Neuronal stem cell (in vitro differentiated cells): ENCODE measurements around the gene UBE2J2.

ENCODE experiments used
- DNase-seq: peaks from one replicate; pipeline ENCODE4 v3.0.0-alpha.2; 2013; ENCODE audit warnings: low spot score
- H2AFZ ChIP-seq: one replicate; pipeline ENCODE4 v1.6.1; 2013; ENCODE audit warnings: mild to moderate bottlenecking, low read length, inconsistent platforms
- H2AK5ac ChIP-seq: 2 replicates; pipeline ENCODE4 v1.6.1; 2013; ENCODE audit warnings: low read depth, mild to moderate bottlenecking, inconsistent platforms, low read length, moderate library complexity, mixed read lengths
- H2BK120ac ChIP-seq: 2 replicates; pipeline ENCODE4 v1.6.1; 2013; ENCODE audit warnings: low read depth, mild to moderate bottlenecking, inconsistent platforms, low read length, moderate library complexity, mixed read lengths
- H2BK12ac ChIP-seq: one replicate; pipeline ENCODE4 v1.6.1; 2013; ENCODE audit warnings: low read length, inconsistent platforms
- H2BK15ac ChIP-seq: 2 replicates; pipeline ENCODE4 v1.6.1; 2013; ENCODE audit warnings: mild to moderate bottlenecking, low read length, inconsistent platforms, mixed read lengths
- H2BK5ac ChIP-seq: one replicate; pipeline ENCODE4 v1.6.1; 2013; ENCODE audit warnings: inconsistent platforms, mild to moderate bottlenecking, low read length, moderate library complexity
- H3K14ac ChIP-seq: one replicate; pipeline ENCODE4 v1.6.1; 2013; ENCODE audit warnings: low read length, inconsistent platforms
- H3K18ac ChIP-seq: 2 replicates; pipeline ENCODE4 v1.6.1; 2013; ENCODE audit warnings: low read length, inconsistent platforms
- H3K23ac ChIP-seq: 2 replicates; pipeline ENCODE4 v1.6.1; 2013; ENCODE audit warnings: low read depth, mild to moderate bottlenecking, mixed read lengths, low read length, inconsistent platforms; ENCODE audit not compliant: poor library complexity
- H3K27ac ChIP-seq: replicated peaks from 3 replicates; pipeline ENCODE4 v1.5.1; 2013; ENCODE audit warnings: low read length, inconsistent platforms
- H3K27me3 ChIP-seq, 3 experiments: 2 replicates each; pipeline ENCODE4 v1.6.1; 2013; ENCODE audit warnings: low read length in 3 of 3, mild to moderate bottlenecking in 2 of 3, inconsistent platforms in 1 of 3, low read depth in 1 of 3, mixed read lengths in 1 of 3, moderate library complexity in 1 of 3; ENCODE audit not compliant: control insufficient read depth in 3 of 3, insufficient read depth in 3 of 3
- H3K36me3 ChIP-seq, 2 donors: replicated peaks in 1 of 2; 2 replicates each; pipeline ENCODE4 v1.6.1; 2013; ENCODE audit warnings: low read length in 2 of 2; ENCODE audit not compliant: control insufficient read depth in 2 of 2, insufficient read depth in 2 of 2
- H3K4ac ChIP-seq: 2 replicates; pipeline ENCODE4 v1.6.1; 2013; ENCODE audit warnings: inconsistent platforms, mild to moderate bottlenecking, low read length, moderate library complexity
- H3K4me1 ChIP-seq, 2 donors: 1 replicate in 1 of 2; 2 replicates in 1 of 2; pipeline ENCODE4 v1.6.1; 2013; ENCODE audit warnings: low read length in 2 of 2, low read depth in 1 of 2; ENCODE audit not compliant: control insufficient read depth in 2 of 2, insufficient read depth in 1 of 2
- H3K4me2 ChIP-seq: one replicate; pipeline ENCODE4 v1.6.1; 2013; ENCODE audit warnings: mild to moderate bottlenecking, low read length, inconsistent platforms; ENCODE audit not compliant: insufficient read depth, poor library complexity, severe bottlenecking
- H3K4me3 ChIP-seq, 2 donors: 2 replicates each; pipeline ENCODE4 v1.5.1; 2013; ENCODE audit warnings: low read length in 2 of 2, mild to moderate bottlenecking in 2 of 2, inconsistent platforms in 1 of 2, moderate library complexity in 1 of 2
- H3K79me1 ChIP-seq: one replicate; pipeline ENCODE4 v1.6.1; 2013; ENCODE audit warnings: low read depth, mild to moderate bottlenecking, inconsistent platforms, low read length, moderate library complexity
- H3K9ac ChIP-seq: one replicate; pipeline ENCODE4 v1.6.1; 2013; ENCODE audit warnings: mild to moderate bottlenecking, low read depth, low read length, inconsistent platforms; ENCODE audit not compliant: poor library complexity
- H3K9me3 ChIP-seq, 2 donors: replicated peaks in 1 of 2; 2 replicates each; pipeline versions ENCODE3 to v1.6.1; 2013; ENCODE audit warnings: low read length in 2 of 2, mild to moderate bottlenecking in 2 of 2, inconsistent platforms in 1 of 2, low read depth in 1 of 2, mixed read lengths in 1 of 2, moderate library complexity in 1 of 2; ENCODE audit not compliant: control insufficient read depth in 2 of 2, insufficient read depth in 1 of 2
- H4K8ac ChIP-seq: one replicate; pipeline ENCODE4 v1.6.1; 2013; ENCODE audit warnings: low read depth, mild to moderate bottlenecking, inconsistent platforms, low read length, moderate library complexity
- H4K91ac ChIP-seq: one replicate; pipeline ENCODE4 v1.6.1; 2013; ENCODE audit warnings: low read length, low read depth, mild to moderate bottlenecking, inconsistent platforms; ENCODE audit not compliant: poor library complexity
- WGBS, 2 donors: extraction: QIAGEN DNeasy Blood & Tissue Kit; methylation state at CpG; one replicate each; pipeline ENCODE4 v1.1.7; 2013; ENCODE audit warnings: missing lambda C conversion rate in 2 of 2, mixed read lengths in 1 of 2; ENCODE audit not compliant: insufficient read length in 2 of 2, insufficient replicate concordance in 1 of 2; ENCODE audit errors: extremely low coverage in 2 of 2; 5-methylcytosine and 5-hydroxymethylcytosine counted together

UBE2J2 gene

GRCh38 chr1:1227386-1227785, 46.3 kb downstream of the UBE2J2 start:
- H3K79me1 ChIP-seq = peaks cover 32% of the 10 kb centered on the region
- H3K23ac ChIP-seq = no peak overlapping the region
- DNase-seq = no peak
- no peak overlapping the region for H3K14ac ChIP-seq
- H3K36me3 ChIP-seq = peaks cover 28 to 70% of the 10 kb centered on the region in 2 donors
- WGBS, 2 donors = no CpG with 5 or more reads among the region's 25 CpGs
- no peak overlapping the region for H3K27ac ChIP-seq
- no peak overlapping the region for H2AFZ ChIP-seq
- H2BK12ac ChIP-seq = no peak overlapping the region
- no peak overlapping the region for H3K4ac ChIP-seq
- no peak overlapping the region for H3K4me2 ChIP-seq
- H4K8ac ChIP-seq = no peak overlapping the region
- no peak overlapping the region for H4K91ac ChIP-seq
- H3K18ac ChIP-seq = no peak overlapping the region
- peaks cover 0 to 3% (median 0%) of the 10 kb centered on the region in 3 experiments for H3K27me3 ChIP-seq
- H2BK15ac ChIP-seq = no peak overlapping the region
- no peak overlapping the region for H3K9ac ChIP-seq
- peaks cover 3 to 5% of the 10 kb centered on the region in 2 donors for H3K4me1 ChIP-seq
- H2BK120ac ChIP-seq = no peak overlapping the region
- peaks cover 0 to 8% of the 10 kb centered on the region in 2 donors for H3K9me3 ChIP-seq
- H3K4me3 ChIP-seq = no peak overlapping the region
- H2BK5ac ChIP-seq = no peak overlapping the region
- H2AK5ac ChIP-seq = no peak overlapping the region

- H2BK15ac ChIP-seq = no peak overlapping the region
- H2AK5ac ChIP-seq = no peak overlapping the region
- peaks cover 30% of the 10 kb centered on the region for H3K79me1 ChIP-seq
- peaks cover 0 to 3% (median 0%) of the 10 kb centered on the region in 3 experiments for H3K27me3 ChIP-seq
- no CpG with 5 or more reads among the region's 44 CpGs for WGBS, 2 donors
- no peak overlapping the region for H2BK5ac ChIP-seq
- no peak overlapping the region for H3K4ac ChIP-seq
- no peak for DNase-seq
- H3K4me1 ChIP-seq = peaks cover 3 to 5% of the 10 kb centered on the region in 2 donors
- no peak overlapping the region for H2BK120ac ChIP-seq
- no peak overlapping the region for H3K4me3 ChIP-seq
- H2BK12ac ChIP-seq = no peak overlapping the region
- H3K27ac ChIP-seq = no peak overlapping the region
- H3K14ac ChIP-seq = no peak overlapping the region
- H3K36me3 ChIP-seq = peaks cover 31 to 75% of the 10 kb centered on the region in 2 donors
- peaks cover 0 to 8% of the 10 kb centered on the region in 2 donors for H3K9me3 ChIP-seq
- H4K8ac ChIP-seq = no peak overlapping the region
- no peak overlapping the region for H3K23ac ChIP-seq
- no peak overlapping the region for H2AFZ ChIP-seq
- peak overlapping the region; percentile 60 for H3K9ac ChIP-seq
- no peak overlapping the region for H3K18ac ChIP-seq
- H4K91ac ChIP-seq = no peak overlapping the region
- H3K4me2 ChIP-seq = no peak overlapping the region
Measured at GRCh38 chr1:1226566-1227362, 46.9 kb downstream of the UBE2J2 start.

GRCh38 chr1:1225913-1226312, 47.7 kb downstream of the UBE2J2 start:
- no peak overlapping the region for H3K4me3 ChIP-seq
- no peak overlapping the region for H2AFZ ChIP-seq
- WGBS, 2 donors = no CpG with 5 or more reads among the region's 18 CpGs
- peak overlapping the region; percentile 65 for H4K8ac ChIP-seq
- no peak overlapping the region for H3K23ac ChIP-seq
- no peak overlapping the region for H3K27ac ChIP-seq
- no peak overlapping the region for H4K91ac ChIP-seq
- H3K18ac ChIP-seq = no peak overlapping the region
- H2AK5ac ChIP-seq = no peak overlapping the region
- H2BK15ac ChIP-seq = no peak overlapping the region
- no peak overlapping the region for H2BK5ac ChIP-seq
- peaks cover 3 to 5% of the 10 kb centered on the region in 2 donors for H3K4me1 ChIP-seq
- no peak overlapping the region for H3K4ac ChIP-seq
- H2BK12ac ChIP-seq = no peak overlapping the region
- no peak for DNase-seq
- H3K4me2 ChIP-seq = no peak overlapping the region
- peaks cover 0 to 3% (median 0%) of the 10 kb centered on the region in 3 experiments for H3K27me3 ChIP-seq
- H3K14ac ChIP-seq = no peak overlapping the region
- no peak overlapping the region for H3K9ac ChIP-seq
- H3K79me1 ChIP-seq = peaks cover 30% of the 10 kb centered on the region
- H3K36me3 ChIP-seq = peaks cover 31 to 83% of the 10 kb centered on the region in 2 donors
- no peak overlapping the region for H2BK120ac ChIP-seq
- H3K9me3 ChIP-seq = peaks cover 0 to 8% of the 10 kb centered on the region in 2 donors

DNA sequence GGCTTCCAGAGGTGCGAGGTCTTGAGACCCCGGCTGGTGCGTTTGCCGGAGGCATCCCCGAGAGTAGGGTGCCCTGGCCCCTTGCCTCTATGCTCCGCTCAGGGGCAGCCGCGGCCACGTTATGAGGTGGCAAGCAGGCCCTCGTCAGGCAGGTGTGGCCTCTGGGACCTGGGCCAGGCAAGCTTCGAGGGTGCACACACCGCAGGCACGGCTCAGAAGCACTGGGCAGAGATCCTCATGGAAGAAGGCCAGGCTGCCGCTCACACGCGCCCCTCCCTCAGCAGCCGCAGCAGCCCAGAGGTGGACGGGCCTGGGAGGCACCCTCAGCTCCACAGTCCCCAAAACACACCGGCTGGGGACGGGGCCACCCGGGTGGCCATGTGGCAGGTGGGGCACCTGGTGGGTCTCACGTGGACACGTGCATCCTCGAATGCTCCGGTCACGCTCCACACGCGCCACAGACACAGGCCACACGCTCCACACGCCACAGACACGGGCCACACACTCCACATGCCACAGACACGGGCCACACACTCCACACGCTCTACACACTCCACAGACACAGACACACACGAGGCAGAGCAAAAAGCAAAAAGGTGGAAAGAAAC, 48.3 kb downstream of the UBE2J2 start:
- Histone ChIP-seq H3K18ac (no peak overlapping the region), H2BK12ac (no peak overlapping the region), H3K9ac (no peak overlapping the region), H3K9me3 (peaks cover 0 to 8% of the 10 kb centered on the region in 2 donors), H2AFZ (no peak overlapping the region), H3K4me2 (no peak overlapping the region), H3K27ac (no peak overlapping the region), H3K79me1 (peaks cover 30% of the 10 kb centered on the region), H4K8ac (peak overlapping the region; percentile 65), H3K23ac (peak overlapping the region; percentile 80), H4K91ac (no peak overlapping the region), H3K27me3 (peaks cover 0 to 3% (median 0%) of the 10 kb centered on the region in 3 experiments), H3K4me1 (no peaks in the 10 kb centered on the region), H3K36me3 (peaks cover 31 to 89% of the 10 kb centered on the region in 2 donors), H2BK120ac (no peak overlapping the region), H2BK5ac (no peak overlapping the region), H3K4ac (no peak overlapping the region), H3K4me3 (no peak overlapping the region), H2AK5ac (no peak overlapping the region), H3K14ac (no peak overlapping the region), H2BK15ac (no peak overlapping the region)
- no peak for DNase-seq
- no CpG with 5 or more reads among the region's 34 CpGs for WGBS, 2 donors
